Left renal pelvis (tissue), 4 donors: ENCODE measurements around the gene SOS1. TPM values are rescaled to one million over a fixed set of nuclear protein-coding genes. Genes with fewer than 3 reads are reported as not detected.

Experiments
- DNase-seq, 4 donors: peaks; one replicate each; pipeline ENCODE4 v3.0.0-alpha.2; 2013; ENCODE audit warnings: low read depth in 4 of 4, low spot score in 3 of 4
- polyA plus RNA-seq, 4 donors: library from polyadenylated mRNA; unstranded; fragments of 120-200 nt; gene quantifications; one replicate each; pipeline ENCODE4 v1.2.1, GENCODE V29; 2013; ENCODE audit not compliant: insufficient read length in 4 of 4

SOS1 gene
- polyA plus RNA-seq, 4 donors, result 55.4 to 57.6 (median 56.9) TPM

DNA sequence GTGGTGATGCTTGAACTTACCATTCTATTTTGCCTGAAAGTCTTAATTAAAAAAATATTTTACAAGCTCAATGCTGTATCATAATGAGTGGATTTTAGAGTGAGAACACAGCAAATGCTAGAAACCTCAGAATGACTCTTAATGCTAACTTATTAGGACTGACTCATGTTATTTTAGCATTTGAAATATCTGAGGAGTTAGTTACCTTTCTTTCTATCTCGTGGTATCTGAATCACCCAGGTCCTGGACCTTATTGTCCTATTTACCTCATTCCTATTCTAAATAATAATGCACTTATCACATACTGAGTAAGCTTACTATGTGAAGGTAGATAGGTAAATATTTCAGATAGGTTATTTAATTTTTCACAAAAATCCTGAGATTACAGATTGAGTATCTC is 70.7 kb downstream of the SOS1 start:
- DNase-seq, result no peak

DNA sequence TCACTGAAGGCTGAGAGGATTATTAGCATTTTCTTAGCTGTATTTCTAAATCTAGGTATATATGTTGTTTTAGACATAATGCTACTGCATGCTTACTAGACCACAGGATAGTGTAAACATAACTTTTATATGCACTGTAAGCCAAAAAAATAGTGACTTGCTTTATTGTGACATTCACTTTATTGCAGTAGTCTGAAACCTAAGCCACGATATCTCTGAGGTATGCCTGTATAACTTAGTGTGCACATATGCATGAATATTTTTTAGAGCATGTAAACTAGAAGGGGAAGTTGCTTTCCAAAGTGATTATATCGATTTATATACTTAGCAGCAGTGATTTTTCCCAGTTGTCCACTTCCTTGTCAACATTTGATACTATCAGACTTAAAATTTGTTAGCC is 81.8 kb downstream of the SOS1 start:
- DNase-seq, result no peak

DNA sequence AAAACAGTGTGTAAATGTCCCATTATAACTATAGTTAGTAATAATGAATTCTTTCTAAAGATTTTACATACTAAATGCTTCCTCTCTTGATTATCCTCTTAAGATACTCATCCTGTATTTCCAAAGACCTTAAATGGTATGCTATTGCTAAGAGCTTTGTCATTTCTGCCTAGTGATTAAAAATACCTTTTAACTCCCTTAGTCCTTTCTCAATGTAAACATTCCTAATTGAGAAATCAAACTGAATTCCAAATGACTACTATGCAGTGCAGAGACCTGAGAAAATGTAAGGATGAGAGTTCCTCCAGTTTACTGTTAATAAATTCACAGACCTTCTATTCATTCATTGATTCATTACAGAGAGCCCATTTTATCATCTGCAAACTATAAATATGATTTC is 86.9 kb downstream of the SOS1 start:
- DNase-seq, result no peak

DNA sequence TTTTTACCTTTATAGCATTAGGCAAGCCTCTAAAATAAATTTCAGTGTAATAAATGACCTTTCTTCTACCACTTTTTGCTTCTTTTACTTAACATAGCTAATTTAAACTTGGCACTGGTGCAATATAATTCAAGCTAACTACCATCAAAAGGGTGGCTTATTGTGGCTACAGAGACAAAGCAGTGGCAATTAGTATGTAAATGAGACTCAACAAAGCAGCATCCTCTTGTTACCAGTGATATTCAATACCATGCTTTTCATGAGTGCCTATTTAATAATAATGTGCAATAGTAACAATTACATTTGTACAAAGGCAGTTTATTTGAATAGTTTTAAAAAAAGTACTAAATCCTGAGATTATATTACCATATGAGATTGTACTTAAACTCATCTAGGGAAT is 93.4 kb downstream of the SOS1 start:
- no peak for DNase-seq

DNA sequence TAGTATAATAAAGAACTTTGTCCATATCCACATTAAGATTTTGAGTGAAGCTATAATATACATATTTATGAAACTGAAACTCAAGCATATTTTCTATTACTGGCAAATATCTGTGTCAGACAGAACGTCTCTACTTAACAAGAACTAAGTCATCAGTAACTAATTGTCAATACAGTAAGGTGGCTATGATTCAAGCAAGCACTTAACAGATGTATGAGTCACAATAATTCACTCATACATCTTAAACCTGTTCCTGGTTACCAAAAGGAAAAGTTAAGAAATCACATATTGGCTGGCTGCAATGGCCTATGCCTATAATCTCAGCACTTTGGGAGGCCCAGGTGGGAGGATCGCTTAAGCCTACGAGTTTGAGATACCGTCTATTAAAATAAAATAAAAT is 96.0 kb downstream of the SOS1 start:
- DNase-seq, result no peak

DNA sequence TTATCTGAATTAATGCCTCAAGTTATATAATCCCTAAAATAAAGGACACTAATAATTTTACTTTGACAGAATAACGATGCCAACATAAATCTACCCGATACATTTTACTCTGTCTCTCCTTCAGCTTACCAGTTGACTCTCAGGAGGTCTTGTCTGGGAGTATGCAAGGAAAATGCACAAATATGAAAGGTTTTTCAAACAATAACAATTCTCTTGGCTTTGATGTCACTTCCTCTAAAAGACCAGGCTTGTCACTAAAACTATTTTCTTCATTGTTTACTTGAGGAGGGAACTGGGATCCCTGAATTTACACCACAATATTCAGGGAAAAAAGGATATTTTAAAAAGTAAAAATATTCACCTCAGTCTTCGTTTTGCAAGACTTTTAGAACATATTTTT is 97.2 kb downstream of the SOS1 start:
- DNase-seq, result no peak

DNA sequence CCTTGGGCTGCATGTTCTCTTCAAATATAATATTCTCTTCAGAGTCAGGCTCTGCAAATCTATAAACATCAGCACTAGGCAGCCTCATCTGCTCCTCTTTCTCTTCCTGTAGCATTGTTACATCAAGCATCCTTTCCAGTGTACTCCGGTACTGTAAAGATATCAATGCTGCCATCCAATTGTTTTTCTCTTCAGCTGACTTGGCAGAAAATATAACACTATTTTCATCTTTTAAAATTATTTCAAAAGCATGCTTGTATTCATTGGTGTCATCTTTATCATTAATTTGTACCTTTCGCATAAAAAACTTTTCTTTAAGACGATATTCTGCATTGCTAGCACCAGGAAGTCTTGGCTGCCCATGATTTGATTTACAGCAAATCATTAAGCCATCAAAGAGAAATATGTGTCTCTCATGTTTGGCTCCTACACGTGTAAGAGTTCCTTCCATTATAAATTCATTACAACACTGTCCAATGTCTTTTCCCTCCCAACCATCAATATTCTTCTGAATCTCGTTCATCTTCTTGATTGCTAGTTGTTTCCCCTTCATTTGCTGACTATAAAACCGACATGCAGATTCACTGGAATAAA is 98.1 kb downstream of the SOS1 start:
- no peak for DNase-seq

DNA sequence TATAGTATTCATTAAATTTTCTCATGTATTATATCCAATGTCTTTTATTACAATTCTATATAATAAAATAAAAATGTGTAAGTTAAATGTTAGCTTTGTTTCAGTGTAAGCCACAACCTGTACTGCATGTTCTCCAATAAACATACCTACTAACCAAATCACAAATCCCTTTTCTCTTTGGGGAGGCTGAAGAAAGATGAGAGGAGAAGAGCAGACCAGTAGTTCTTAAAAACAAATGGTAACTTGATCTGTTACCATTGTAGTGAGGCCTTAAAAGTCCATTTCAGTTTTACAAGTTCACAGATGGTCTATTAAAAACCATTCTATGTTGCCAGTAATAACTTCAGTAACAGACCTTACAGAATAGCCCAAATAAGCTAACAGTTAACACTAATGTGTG is 100.5 kb downstream of the SOS1 start:
- DNase-seq, result no peak

DNA sequence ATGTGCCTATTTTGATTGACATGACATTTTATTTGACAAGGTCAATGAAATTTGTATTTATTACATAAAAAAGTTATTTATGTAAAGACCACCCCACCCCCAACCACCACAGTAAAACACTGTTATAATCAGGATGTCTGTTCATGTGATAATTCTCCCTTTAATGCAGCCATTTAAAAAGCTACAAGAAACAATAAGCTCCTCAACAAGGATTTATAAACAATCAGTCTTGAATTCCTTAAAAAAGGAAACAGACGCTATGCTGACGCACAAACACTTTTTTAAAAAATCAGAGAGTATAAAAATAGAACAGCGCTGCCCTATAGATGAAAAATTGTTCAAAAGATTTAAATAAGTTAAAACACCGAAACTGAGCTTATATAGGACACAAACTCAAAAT is 102.2 kb downstream of the SOS1 start:
- DNase-seq, result no peak

DNA sequence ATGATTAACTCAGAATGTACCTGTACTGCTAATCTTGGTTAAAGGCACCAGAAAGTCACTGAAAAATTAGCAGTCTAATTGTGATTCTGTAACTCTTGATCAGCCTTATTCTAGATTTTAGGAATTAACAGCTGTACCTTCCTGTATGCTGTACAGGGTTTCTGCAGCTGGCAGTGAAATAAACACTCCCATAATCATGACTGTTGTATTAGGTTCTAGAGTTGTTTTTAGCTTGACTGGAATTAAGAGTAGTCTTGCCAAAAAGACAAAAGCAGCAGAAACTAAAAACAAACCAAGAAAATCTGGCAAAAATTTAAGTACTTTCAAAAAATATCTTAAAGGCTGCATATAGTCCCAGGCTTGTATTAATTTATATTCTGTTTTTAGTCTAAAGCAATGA is 103.5 kb downstream of the SOS1 start:
- DNase-seq, result no peak

DNA sequence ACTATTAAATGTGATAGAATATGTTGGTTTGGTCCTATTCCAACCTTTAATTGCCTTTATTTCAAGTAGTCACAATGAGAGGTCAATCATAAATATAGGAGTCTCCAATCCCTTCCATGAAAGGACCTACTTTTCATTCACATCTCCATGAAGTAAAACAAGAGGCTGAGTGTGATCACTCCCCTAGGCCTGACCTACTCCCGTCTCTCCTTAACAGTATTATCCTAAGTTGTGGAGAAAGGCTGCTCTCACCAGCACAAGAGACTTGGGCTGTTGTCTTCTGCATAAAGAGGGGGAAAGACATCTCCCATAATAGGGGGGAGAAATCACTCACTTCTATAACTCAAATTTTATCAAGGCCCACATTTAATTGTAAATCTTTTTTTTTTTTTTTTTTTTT is 105.4 kb downstream of the SOS1 start:
- no peak for DNase-seq

DNA sequence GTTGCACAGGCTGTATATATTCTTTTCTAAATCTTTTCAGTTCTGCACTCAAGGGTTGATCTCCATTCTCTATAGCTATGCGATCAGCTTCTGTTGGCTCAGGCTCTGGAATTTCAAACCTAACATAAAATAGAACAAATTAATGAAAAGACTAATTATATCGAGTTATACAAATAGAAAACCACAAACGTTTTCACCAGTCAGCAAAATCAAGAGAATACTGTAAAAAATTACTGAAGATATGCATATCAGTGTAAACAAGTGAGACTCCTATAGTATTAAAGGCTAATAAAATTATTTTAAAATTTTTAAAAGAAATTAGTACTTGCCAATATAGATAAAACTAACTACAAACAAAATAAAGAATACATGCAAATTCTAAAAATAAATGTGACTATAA is 107.0 kb downstream of the SOS1 start:
- no peak for DNase-seq

DNA sequence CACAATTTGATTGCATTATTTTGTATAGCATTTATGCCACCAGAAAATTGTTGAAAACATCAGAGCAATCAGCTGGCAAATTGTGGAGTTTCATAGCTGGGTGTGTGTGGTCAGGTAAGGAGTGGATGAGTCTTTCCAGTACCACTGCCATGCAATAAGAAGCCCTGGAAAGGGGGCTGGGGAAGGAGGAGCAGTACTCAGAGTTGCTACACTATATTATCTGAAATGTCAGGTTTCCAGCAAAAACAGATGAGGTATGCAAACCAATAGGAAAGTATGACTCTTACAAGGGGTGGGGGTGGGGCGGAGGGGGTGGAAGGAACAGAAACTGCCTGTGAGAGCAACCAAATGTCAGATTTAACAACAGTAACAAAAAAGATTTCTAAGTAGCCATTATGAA is 112.2 kb downstream of the SOS1 start:
- DNase-seq, result no peak

DNA sequence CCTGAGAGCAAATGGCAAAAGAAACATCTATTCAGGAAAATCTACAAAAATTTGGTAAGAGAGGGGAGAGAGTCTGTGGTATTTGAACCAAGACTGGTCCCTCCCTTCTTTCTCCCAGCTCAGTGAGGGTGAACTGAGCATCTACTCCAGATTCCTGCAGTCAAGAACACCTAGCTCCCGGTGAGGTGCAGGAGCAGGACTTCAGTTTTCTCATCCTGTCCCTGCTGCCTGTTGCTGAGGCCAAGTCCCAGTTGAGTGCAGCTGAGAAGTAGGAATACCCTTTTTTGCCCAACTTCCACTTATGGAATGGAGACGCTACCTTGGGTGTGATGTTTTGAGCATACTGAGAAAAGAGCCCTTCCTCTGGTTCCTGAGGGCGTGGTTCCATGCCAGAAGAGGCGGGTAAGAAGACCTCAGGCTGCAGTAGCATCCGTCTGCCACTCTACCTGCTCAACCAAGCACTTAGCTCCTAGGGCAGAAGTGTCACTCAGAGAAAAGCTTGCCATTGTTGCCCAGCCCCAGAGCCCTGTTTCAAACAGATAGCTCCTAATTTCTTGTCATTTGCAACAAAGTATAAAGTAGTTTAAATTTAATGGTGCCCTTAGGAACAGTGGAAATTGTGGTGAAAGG is 112.9 kb downstream of the SOS1 start:
- no peak for DNase-seq

DNA sequence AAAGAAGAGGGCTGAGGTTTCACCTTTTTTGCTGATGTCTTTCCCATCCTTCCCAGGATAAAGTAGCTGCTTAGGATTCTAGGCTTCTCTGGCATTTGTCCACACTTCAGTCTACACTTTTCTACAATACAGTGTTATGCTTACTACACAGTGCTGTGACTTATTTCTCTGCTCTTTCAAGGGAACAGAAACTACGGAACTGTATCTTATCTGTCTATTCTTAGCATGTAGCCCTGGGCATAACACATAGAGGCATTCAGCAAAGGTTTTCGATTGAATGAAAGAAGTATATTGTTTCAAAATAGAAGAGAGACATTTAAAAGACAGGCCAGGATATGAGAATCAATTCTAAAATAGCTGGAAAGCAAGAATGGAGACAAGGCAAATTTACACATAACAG is 120.3 kb downstream of the SOS1 start:
- no peak for DNase-seq

DNA sequence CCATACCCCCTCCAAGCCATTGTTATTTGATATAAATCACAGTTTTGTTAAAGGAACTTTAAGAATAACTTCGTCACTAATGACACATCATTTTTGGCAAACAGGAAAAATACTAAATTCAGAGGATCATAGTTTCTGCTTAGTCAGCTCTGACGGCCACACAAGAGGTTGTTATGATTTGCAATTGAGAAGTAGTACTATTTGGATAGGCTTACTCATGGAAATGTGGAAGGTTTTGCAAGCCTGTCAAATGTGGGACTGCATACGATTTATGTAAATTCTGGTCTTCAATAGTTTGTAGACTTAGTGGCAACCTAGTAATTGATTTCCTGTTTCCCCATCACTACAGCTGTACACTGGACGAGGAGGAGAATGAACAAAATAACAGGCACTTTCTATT is 123.1 kb downstream of the SOS1 start:
- DNase-seq, result no peak

DNA sequence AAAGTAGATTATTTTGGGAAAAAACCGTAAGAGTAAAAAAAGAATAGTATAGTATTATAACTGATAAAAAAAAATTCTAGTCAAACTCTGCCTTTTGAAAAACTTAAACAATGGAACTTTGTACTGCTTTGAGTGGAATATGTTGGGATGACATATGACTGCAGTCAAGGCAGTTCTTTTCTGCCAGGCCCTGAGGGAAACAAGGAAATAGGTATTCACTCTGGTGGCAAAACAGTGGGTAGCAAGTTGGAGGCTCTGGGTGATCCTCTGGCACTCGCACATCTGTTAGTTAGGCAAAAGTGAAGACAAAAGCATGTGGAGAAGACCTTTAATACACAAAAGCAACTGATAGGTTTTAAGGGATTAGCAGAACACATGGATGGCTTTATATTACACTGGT is 129.0 kb downstream of the SOS1 start:
- no peak for DNase-seq

DNA sequence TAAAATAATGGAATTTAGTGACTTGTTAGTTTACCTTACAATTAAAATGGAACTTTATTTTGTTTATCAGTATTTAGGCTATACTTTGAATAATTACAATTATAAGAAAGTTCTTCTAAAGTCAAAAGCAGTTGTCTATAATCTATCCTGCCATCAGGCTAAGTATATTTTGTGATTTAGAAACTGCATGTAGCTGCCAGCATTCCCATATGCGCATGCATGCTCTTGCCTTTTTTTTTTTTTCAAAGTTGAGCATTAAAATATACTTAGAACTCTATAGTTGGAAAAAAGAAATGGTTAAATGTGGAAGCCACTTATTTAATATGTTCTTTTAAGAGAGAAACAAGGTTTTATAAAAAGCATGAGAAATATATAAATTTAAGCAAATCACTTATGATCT is 132.1 kb downstream of the SOS1 start:
- no peak for DNase-seq

DNA sequence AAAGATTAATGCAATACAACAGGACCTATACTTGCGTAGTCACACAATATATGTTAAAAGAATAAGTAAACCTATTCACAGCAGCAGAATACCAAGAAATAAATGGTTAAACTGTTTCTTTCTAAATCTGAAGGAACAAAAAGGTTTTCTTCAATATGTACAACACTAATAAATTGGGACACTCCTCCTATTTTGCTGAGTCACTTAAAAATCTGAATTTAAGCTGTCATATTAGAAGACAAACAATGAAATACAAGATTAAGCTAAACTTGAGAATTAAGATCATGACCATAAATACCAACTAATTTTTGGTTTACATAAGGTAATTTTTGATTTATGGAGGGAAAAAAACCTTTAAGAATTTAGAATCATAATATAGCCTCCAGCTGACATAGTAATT is 138.4 kb downstream of the SOS1 start:
- DNase-seq, result no peak

DNA sequence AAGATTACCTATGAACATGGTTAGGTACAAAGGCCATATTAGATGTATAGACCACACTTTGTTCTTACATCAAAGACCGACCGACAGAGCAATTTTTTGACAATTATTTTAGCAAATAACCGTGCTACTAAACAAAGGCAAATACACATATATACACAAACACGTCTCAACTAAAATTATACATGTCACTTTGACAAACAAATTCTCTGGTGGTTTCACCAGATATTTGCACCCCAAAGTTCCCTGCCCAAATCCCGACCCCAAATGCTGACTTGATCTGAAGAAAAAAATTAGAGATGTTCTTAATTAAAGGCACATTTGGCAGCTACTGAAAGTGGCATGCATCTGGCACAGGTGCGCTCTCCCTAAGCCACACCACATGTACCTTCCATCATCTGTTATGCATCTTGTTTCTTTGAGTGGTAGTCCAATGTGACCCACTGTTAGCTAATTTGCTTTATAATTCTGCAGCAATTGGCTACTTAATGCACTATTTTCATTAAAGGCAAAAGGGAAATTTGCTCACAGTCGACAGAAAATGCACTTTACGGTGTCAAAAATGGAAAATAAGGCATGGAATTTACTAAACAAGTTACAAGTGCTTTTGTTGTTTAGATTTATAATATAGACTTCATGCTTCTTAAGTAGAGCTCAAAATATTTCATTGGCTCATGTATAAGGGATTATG is 139.0 kb downstream of the SOS1 start:
- no peak for DNase-seq

DNA sequence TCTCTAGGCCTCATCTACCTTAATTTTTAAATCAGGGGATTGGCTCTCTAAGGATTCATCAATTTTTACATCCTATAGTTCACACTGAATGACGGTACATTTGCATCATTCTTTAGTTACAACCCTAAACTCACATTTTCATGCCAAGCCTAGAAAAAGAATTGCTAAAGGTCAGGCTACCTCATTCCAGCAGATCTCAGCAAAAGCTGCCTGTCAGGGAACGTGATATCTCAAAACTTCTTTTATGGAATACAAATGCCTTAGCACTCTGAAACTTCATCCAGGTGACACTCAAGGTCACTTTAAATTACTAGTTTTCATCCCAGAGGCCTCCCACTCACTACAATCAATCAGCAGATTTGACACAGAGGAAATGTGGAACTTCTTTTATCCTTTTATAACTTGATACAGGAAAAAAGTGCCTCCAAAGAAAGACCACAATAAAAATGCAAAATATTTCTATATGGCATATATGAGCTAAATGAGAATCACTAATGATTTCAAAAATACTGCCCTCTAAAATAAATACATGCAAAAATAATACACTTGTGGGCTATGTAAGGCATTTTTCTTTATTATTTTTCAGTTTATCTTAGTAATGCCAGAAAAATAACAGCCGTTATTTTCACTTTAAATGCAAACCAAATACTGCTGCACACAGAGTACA is 139.7 kb downstream of the SOS1 start:
- no peak for DNase-seq

DNA sequence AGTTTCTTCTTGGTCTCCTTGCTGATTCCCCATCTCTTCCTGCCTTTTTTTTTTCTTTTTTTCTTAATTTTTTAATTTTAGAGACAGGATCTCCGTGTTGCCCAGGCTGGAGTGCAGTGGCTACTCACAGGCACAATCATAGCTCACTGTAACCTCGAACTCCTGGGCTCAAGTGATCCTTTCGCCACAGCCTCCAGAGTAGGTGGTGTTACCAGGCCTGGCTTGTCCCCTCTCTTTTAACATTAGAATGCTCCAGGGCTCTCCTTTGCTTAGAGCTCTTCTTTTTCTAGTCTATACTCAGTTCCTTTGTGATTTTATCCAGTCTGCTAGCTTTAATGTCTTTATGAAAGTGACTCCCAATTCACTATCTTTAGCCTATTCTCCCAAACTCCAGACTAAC is 141.9 kb downstream of the SOS1 start:
- DNase-seq, result no peak
